GM18907 (cell line): ENCODE measurements around the gene ADORA1.

ENCODE experiments used
- ATAC-seq: cut with Tn5 transposase; IDR thresholded peaks from one replicate; pipeline ENCODE4 v1.9.1; 2021; ENCODE audit warnings: mild to moderate bottlenecking, moderate library complexity; ENCODE audit not compliant: unreplicated experiment

The ADORA1 gene

DNA sequence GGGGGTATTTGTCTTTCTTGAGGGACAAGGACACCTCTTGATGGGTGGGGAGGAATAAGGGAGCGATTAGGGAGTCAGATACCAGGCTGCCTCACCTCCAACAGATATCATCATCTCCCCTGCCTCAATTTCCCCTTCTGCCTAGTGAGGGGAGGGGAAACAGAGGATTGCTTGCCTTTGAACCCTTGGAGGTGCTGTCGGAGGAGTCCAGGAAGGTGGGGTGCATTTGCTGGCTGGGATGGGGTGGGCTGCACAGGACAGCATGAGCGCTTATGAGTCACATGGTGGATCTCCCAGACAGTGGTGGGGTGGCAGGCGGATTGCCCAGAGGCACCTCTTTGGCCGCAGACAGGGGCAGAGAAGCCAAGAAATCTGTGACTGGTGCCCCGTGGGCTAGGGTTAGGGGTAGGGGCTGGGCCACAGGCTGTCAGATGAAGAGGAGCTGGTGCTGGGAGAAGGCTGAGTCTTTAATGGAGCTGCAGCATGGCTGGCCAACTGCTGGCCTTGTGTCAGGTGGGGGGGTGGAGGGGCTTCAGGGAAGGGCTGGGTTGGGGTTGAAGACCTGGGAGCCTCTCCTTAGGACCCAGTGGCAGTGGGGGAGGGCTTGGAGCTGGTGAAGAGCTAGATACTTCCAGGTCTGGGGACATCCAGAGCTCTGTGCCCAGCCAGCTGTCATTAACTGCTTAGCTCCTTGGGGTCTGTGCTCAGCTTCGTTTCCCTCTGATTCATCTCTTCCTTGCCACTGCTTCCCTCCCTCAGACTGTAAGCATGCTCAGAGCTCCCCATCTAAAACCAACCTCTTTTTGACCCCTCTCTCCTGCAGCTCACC lies 7.0 kb upstream of the ADORA1 start:
- no peak for ATAC-seq

DNA sequence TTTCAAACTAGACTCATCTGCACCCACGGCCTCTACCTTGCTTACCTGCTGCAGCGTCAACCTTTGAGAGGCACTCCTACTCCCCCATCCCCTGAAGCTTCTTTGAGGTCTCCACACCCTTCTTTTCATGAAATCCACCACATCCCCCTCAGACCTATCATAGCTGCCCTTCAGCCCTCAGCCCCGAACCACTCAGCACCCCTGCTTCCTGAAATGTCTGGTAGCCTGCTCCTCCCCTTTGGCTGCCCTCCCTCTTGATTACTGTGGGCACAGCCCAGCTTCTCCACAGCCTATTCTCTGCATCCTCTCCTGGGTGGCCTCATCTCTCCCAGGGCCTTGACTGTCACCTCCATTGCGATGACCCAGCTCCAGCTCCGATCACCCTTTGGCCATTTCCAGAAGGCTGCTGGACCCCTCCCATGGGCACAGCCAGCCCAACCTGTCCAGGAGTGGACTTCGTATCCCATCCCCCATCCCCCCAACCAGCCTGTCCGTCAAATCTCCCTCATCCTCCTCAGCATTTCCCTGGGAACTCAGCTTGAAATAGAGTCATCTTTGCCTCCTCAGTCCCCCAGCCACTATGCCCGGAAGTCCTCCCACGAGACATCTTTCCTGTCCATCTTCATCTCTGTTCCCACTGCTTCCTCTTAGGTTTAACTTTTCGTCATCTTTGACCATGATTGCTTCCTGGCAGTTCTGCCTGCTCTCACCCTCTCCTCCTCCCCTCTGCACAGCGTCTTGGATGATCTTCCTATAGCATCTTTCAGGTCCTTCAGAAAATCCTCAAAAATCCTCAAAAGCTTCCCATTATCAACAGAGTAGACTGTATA lies 6.1 kb upstream of the ADORA1 start:
- no peak for ATAC-seq

DNA sequence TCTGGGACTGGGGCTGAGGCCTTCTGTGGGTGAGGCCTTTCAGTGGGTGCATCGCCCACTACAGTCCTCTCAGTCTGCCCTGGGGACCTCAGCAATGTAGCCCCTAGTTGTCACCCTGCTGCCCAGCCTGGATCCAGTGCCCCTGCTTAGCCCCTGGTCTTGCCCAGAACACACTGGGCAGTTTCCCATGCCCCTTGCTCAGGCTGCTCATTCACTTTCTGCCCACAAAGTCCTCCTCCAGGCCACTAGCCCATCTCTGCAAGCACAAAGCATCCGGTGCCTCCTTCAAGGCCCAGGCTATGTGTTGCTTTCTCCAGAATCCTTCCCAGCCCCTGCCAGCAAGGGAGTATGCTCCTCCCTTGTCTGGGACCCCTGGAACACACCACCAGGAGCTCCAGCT lies 5.4 kb upstream of the ADORA1 start:
- no peak for ATAC-seq

DNA sequence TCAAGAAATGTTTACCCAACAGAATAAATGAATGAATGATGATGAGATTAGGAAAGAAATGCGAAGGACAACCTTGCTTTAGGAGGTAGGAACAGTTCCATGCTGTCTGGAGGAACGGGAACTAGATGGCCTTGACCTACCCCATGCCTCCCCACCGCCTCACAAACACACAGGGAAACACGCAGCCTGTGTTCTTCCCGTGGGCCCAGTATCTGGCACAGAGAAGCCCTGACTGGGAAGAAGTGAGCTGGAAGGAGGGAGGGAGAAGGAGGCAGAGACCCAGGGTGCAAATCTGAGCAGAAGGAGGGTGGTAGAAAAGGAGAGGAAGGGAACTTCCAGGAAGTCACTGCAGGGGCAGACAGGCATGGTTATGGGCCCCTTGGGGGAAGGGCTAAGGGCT lies 3.5 kb upstream of the ADORA1 start:
- no peak for ATAC-seq

DNA sequence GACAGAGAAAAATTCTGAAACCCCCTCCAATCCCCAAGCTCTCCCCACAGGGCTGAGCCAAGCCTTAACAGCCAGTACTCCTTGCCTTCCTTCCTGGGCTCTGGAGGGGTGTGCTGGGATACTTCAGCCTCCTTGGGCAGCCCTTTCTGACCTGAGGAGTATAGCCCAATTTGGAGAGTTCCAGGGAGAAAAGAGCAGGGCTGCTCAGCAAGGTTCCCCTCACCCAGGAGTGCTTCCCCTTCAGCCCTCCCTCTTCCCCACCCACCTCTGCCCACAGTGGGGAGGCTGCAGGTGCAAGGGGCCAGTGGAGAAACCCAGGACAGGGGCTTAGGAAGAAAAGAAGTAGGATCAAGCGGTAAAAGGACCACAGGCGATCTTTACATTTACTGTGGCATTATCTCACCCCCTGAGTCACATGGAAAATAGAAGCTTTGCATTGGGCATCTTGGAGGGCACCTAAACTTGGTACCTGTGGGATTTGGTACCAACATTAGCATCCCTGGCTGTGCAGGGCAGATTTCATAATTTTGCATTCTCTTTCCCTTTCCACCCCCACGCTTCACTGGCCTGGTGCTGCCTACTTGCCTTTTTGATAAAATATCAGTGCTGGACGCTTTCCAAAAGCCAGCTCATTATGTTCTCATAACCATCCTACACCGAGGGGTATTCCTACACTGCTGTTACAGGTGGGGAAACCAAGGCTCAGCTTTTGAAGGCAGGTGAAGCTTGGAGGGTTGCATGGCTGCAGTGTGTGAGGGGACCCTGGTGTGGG lies 2.8 kb upstream of the ADORA1 start:
- no peak for ATAC-seq

DNA sequence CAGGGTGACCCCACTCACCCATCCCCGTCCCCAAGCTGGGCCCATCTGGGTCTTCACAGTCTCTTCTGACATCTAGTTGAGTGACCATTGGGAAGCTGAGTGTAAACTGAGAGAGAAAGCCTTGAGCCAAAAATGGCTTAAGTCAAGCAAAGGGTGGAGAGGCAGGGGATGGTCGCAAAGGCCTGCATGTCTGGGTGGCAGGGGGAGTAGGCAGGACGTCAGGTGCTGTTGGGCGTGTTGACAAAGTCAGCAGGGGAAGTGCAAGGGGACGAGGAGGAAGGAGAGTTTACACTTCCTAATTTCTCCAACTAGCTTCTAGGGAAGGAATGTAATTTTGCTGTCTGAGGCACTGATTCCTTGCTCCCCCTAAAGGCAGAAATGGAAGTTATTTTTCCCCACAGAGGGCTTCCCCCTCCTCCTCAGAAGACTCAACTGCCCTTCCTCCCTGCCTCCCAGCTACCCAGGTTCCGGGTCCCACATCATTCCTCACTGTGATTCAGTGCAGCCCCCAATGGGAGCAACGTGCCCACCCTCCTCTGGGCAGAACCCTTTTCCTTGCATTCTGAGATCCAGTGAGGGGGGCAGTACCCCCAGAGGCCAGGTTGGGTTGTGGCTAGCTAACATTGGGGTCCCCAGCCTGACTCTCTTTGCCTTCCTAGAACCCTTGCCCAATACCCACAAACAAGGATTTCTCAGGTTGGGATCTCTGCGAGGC lies 1.2 kb upstream of the ADORA1 start:
- ATAC-seq = no peak

DNA sequence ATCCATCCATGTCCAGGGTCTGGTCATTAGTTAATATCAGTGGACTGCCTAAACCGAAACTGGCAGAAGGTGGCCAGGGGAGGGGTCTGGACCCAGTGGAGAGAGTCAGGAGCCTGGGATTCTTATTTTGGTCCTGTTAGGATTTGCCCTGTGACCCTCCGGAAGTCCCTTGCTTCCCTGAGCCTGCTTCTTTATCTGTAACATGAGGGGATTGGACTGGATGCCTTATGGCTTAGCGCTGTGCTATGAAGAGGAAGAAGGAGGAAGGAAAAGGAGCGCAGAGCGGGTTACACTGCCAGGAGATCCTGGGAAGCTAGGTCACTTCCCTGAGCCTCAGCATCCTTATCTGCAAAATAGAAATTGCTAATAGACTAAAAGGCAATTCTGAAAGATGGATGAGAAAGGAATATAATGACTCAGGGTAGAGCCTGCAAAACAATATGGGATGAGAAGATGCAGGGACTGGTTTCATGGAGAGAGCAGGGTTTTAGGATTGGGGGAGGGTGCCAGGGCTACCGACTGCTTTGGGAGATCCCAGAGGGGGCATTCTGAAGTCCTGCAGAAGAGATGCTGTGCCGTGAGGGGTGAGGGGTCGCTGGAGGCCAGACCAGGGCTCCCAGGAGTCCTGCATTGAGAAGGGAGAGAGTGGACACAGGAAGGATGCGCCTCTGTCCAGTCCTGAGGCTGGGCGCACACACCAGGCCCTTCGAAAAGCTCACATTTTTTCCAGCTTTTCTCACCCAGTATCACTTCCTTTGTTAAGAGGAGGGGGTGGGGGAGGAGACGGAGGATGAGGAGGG lies 460 bp upstream of the ADORA1 start:
- ATAC-seq = no peak

DNA sequence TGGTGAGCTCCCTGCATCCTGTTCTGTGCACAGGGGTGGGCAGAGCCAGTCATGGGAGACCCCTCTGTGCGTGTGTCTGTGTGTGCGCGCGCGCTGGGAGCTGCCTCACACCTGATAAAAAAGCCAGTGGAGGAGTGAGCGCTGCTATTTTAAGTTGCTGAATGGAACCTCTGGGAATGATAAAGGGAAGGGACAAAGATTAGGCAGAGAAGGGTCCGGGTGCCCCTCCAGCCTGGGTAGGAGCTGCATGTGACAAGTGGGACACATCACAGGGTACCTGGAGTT lies 847 bp downstream of the ADORA1 start:
- ATAC-seq = no peak

DNA sequence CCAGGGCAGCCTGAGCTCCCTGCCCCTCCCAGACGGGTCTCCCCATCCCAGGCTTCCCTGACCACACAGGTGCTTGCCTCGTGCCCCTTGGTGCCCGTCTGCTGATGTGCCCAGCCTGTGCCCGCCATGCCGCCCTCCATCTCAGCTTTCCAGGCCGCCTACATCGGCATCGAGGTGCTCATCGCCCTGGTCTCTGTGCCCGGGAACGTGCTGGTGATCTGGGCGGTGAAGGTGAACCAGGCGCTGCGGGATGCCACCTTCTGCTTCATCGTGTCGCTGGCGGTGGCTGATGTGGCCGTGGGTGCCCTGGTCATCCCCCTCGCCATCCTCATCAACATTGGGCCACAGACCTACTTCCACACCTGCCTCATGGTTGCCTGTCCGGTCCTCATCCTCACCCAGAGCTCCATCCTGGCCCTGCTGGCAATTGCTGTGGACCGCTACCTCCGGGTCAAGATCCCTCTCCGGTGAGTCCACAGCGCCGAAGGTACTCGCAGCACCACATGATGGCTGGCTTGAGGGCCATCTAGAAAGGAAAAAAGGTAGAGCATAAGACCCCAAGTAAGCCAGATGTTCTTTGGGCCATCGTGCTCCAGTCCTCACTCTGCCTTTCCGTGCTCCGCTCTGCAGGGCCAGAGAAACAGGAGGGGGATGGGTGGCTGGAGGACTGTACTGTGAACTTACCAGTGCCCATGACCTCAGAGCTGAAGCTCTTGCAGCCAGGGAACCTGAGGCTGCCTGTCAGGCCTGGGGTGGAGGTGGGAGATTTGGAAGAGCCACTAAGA lies 1.4 kb downstream of the ADORA1 start:
- no peak for ATAC-seq

DNA sequence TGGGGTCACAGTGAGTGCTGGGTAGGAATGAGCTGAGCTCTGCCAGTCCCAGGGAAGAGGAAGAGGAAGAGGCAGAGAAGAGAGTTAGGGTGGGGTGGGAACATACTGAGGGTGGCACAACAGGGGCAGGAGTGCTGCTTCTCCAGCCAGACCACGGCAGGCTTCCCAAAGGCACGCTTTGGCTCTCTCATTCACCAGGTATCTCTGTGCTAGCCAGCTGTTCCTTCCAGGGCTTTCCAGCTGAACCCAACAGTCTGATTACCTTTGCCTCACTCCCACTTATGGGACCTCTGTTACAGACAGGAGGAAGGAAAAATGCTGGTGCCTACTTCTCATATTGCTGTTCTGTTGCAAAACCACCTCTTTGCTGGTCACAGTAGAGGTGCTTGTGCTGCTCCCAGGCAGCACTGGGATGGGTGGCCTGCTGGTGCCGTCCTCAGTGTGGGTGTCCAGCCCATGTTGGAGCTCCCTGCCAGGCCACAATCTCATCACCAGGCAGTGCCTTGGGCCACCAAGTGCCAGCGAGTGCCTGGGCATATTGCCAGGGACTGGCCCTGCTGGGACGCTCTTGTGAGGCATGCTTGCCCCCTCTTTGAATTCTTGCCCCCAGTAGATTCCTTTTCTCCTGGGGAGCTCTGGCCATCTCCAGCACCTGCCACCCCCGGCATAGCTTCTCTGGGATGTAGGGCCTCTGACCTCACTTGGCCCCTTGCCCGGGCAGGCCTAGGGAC lies 2.1 kb downstream of the ADORA1 start:
- no peak for ATAC-seq

DNA sequence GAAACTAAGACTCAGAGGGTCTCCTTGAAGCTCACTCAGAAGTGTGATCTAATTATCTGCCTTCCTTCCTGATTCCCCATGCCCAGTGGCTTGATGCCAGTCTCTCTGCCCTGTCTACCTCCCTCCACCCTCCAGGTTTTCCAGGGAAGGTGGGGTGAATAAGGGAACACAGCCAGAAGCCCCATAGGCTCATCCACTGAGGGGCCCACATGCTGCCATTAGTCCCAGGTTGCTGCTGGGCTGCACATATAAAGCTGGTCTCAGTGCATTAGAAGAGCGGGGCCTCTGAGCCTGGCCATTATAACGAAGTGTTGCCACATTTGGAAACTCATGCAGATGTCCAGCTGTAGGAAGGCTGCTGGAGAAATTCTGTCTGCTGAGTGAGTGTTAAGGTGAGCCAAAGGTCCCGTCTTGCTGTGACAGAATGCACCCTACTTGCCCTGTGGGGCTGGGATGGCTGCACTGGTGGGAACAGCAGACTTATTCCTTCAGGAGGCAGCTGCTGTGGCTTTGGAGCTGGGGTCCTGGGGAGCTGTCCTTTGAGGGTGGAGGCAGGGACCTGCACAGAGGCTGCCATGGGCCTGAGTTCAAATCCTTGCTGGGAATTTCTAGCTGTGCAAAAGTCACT lies 2.9 kb downstream of the ADORA1 start:
- ATAC-seq = no peak

DNA sequence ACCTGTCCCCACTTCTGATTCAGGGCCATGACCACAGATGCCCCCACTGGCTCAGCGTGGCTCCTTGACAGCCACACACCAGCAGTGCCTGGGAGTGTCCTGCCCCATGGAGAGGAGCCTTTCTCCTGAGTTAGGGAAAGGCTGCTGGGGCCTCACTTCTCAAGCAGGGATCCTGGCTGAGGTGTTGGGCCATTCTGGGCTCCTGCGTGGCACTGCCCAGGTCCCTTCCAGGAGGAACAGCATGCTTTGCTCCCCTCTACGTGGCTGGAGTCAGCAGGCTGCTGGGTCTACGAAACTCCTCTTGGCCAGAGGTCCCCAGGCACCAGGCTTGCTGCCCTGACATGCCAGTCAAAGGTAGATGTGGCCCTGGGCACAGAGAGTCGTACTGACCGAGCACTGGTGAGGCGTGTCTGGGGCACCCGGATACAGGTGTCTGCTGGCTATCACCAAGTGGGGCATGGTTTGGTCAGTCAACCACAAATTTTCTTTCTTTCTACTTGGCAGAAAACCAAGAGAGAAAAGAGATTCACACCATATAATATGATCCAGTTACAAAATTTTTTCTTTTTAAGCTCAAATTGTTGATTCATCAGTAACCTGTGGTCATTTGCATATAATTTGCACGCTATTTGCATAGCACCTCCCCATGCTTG lies 4.1 kb downstream of the ADORA1 start:
- ATAC-seq = no peak

DNA sequence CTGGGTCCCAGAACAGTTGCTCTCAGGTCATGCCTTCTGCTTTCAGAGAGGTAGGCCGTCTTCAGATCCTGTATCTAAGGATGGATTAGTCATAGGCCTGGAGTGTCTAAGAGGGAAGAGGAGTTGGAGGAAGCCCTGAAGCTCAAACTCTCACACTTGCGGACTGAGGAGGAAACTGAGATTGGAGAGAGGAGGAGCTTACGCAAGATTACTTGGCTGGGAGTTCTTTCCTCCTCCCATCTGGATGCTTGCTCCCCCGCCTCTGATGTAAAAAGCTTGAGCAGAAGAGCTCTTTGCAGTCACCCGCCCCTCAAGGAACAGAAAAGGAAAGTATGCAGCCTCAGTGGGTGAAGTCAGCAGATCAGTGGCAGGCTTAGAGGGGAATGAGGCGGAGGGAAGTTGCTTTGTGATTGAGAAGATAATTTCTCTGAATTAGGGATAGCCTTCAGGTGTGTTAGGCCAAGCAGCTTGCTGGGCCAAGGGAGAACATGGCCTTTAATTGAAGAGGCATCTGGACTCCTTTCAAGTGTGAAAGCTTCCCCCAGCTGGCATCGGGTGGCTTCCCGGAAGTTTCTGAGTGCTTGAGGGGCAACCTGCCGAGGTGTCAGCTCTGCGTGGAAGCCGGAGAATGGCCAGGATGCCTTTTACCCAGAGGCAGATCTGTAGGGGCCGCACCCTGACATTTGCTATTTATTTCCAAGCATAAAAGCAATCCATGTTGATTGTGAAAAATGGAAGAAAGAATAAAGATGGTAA lies 6.6 kb downstream of the ADORA1 start:
- ATAC-seq = no peak

DNA sequence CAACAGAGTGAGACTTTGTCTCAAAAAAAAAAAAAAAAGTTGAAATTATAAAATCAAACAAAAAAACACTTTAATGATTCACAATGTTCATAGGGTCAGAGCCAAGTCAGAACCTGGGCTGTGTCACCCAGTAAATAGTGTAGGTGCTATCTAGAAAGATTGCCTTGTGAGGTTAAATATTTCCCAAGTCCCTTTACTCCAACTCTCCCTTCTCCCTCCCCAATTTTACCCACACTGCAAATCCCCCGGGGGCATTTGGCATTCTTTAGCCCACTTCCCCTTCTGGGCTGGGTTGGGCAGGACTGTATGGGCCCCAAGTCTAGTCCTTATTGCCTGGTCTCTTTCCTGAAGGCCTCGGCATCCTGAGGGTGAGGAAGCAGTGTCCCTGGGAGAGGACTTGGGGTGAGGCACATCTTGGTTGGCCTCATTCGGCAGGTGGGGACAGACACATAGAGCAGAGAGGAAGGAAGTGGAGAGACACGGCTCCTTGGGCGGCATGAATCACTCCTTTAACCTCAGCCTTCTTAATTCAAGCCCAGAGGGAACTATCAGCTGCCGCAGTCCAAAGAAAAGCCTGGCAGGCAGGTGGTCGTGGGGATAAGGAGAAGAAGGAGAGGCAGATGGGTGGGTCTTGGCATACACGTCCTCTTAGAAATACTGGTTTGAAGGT lies 8.2 kb downstream of the ADORA1 start:
- ATAC-seq = no peak

DNA sequence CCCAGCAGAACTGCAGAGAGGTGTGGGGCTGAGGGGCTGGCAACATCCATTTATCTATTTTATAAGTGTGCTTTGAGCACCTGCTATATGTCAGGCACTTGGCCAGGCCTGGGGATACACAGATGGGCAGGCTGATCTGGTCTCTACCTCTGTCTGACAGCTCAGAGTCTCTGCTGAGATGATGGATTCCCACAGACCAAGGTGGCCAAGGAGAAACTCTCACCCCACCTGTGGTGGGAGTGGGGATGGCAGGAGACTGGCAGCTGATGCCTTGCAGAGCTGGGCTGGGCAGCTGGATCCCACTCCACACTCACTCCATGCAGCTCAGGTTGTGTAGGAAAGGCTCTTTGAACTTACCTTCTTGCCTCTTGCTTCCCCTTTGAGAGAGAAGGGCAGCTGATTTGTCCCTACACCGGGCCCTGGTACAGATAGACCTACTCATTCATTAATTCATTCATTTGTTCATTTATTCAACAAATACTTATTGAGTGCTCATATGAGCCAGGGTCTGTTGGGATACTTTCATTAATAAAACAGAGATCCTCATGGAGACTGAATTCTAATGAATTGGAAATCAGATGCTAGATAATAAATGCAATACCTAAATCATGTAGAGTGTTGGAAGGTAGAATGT lies 9.0 kb downstream of the ADORA1 start:
- no peak for ATAC-seq

DNA sequence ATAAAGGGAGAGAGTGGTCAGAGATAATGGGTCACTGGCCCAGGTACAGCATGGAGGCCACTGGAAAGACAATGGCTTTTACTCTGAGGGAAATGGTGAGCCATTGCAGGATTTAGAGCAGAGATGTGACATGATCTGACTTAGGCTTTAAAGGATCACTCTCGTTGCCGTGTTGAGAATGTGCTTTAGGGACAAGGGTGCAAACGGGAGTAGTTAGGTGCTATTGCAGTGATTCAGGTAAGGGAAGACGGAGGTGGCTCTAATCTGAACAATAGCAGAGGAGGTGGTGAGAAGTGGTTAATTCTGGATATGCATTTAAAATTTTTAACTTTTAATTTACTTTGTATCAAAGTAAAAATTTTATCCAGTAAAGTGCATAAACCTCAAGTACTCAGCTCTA lies 9.8 kb downstream of the ADORA1 start:
- ATAC-seq = no peak
